Body of pancreas (tissue), 4 donors: ENCODE results near the gene WDR37.

Source experiments
- POLR2A ChIP-seq, 3 donors: fragments of 450-650 bp; IDR thresholded peaks; one replicate each; pipeline ENCODE4 v1.6.1; 2016; ENCODE audit warnings: antibody characterized with exemption in 3 of 3, mild to moderate bottlenecking in 2 of 3
- TF ChIP-seq, protein P1 (sequence below), 7 experiments: fragments of 450-650 bp in 4 of 7; fragments of 200-600 bp in 3 of 7; sonication (generic) in 3 of 7; IDR thresholded peaks; one replicate each; pipeline ENCODE4 v1.5.1; 2016 to 2019; ENCODE audit warnings: antibody characterized with exemption in 7 of 7

DNA sequence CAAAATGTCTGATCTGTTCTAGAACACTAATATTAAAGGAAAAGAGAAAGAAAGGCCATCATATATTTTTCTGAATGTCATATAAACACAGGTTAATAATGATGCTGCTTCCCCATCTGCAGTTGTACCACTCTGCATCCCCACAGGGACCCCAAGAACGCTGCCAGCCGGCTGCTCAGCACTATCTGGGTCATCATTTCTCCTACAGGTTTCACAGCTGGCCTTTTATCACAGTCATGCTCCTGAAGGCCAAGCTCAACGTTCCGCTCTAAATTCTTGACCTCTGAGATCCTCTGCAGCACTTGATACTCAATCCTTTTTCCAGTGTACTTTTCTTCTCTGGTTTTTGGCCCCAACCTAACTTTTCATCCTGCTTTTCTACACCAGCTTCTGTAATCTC is 12.0 kb upstream of the WDR37 start:
- TF ChIP-seq, protein P1, sequence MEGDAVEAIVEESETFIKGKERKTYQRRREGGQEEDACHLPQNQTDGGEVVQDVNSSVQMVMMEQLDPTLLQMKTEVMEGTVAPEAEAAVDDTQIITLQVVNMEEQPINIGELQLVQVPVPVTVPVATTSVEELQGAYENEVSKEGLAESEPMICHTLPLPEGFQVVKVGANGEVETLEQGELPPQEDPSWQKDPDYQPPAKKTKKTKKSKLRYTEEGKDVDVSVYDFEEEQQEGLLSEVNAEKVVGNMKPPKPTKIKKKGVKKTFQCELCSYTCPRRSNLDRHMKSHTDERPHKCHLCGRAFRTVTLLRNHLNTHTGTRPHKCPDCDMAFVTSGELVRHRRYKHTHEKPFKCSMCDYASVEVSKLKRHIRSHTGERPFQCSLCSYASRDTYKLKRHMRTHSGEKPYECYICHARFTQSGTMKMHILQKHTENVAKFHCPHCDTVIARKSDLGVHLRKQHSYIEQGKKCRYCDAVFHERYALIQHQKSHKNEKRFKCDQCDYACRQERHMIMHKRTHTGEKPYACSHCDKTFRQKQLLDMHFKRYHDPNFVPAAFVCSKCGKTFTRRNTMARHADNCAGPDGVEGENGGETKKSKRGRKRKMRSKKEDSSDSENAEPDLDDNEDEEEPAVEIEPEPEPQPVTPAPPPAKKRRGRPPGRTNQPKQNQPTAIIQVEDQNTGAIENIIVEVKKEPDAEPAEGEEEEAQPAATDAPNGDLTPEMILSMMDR (IDR thresholded peaks at IDR 0.05), result no peak
- no peak for TF ChIP-seq POLR2A (IDR thresholded peaks at IDR 0.05)
